Memory B cell (primary cell): Measurements from ENCODE around the gene RFX7.

Source experiments
- ATAC-seq: fragments of 150-1000 bp; cut with Tn5 transposase; 2 replicates; pipeline ENCODE4 v1.10.0; 2021; ENCODE audit warnings: low read depth, mild to moderate bottlenecking, moderate library complexity
- DNase-seq, 2 donors: peaks; one replicate each; pipeline ENCODE4 v3.0.0; 2022; ENCODE audit warnings: low spot score in 2 of 2
- H3K27ac Mint-ChIP-seq: one replicate; pipeline ENCODE4 v1.8.0; 2022; ENCODE audit warnings: mild to moderate bottlenecking, moderate library complexity, mixed read lengths
- H3K27me3 Mint-ChIP-seq: one replicate; pipeline ENCODE4 v1.8.0; 2022; ENCODE audit warnings: mixed read lengths
- H3K36me3 Mint-ChIP-seq: one replicate; pipeline ENCODE4 v1.8.0; 2022; ENCODE audit warnings: mild to moderate bottlenecking, mixed read lengths
- H3K4me1 Mint-ChIP-seq: one replicate; pipeline ENCODE4 v1.8.0; 2022; ENCODE audit warnings: mixed read lengths
- H3K4me3 Mint-ChIP-seq: one replicate; pipeline ENCODE4 v1.8.0; 2022; ENCODE audit warnings: mild to moderate bottlenecking, moderate library complexity, mixed read lengths
- H3K9me3 Mint-ChIP-seq: one replicate; pipeline ENCODE4 v1.8.0; 2022; ENCODE audit warnings: mixed read lengths

Gene RFX7

DNA sequence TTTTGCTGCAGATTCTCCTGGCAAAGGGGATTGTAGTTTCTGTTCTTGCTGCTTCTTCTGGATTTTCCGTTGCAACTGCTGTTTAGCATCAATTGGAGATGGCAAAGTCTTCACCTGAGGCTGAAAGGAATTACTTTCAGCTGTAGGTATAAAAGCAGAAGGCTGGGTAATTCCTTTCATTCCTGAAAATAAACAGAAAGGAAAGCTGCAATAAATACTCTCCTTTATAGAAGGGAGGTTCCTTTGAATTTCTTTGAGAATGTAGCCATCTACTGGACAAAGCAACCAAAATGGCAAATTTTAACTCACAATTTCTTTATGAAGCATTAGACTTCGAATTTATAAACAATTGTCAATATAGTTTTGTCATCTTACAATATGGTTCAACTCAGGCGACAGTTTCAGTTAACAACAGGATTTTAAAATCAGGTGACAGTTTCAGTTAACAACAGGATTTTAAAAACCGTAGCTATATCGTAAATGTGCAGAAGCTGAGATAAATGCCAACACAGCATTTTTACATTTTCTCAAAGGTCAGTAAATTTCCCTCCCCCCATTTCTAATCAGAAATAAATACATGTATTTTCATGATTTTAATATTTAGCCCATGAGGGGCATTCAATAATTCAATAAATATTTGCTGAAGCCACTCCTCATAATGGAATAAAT lies 145.3 kb downstream of the RFX7 start:
- no peaks in the 10 kb centered on the region for H3K4me1 Mint-ChIP-seq
- H3K27me3 Mint-ChIP-seq: no peaks in the 10 kb centered on the region
- ATAC-seq (no peak), DNase-seq (no peak)
- H3K4me3 Mint-ChIP-seq: no peak overlapping the region
- H3K9me3 Mint-ChIP-seq: no peaks in the 10 kb centered on the region
- peaks cover 45% of the 10 kb centered on the region for H3K36me3 Mint-ChIP-seq
- H3K27ac Mint-ChIP-seq: no peak overlapping the region

DNA sequence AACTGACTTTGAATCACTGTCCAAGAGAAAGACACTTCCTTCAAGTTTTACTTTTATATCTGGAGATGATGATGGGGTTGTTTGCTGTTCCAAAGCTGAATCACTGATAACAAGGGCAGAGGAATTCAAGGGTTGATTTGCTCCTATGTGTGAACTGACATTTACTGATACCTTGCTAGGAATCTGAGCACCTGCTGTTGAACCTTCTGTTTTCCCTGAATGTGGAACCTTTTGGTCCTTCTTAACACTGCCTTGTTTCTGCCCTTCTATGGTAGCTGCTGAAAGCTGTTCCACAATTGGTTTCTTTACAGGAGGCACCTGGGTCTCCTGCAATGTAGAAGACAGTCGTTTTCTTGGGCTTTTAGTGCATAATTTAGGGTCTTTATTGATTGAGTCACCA lies 148.3 kb downstream of the RFX7 start:
- no peaks in the 10 kb centered on the region for H3K27me3 Mint-ChIP-seq
- H3K36me3 Mint-ChIP-seq: peaks cover 47% of the 10 kb centered on the region
- peaks cover 2% of the 10 kb centered on the region for H3K4me1 Mint-ChIP-seq
- ATAC-seq (no peak), DNase-seq (no peak)
- no peak overlapping the region for H3K4me3 Mint-ChIP-seq
- no peak overlapping the region for H3K27ac Mint-ChIP-seq
- no peaks in the 10 kb centered on the region for H3K9me3 Mint-ChIP-seq

DNA sequence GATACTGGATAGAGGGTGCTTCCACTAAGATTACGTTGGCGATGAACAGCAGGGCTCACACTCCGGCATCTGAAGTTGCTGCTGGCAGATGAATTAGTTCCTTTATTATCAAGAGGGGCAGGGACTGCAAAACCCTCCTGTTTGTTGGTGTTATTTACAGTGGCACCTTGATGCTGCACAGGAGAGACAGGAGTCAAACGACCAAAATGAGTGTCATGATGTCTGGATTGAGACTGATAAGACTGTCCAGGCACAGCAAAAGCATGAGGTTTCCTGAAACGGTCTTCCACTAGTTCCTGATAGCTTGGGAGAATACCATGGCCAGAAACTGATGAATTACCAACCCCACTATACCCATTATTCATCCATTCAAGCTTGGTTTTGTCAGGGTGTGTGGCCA lies 149.5 kb downstream of the RFX7 start:
- Mint-ChIP-seq H3K36me3 (peaks cover 43% of the 10 kb centered on the region), H3K9me3 (peaks cover 1% of the 10 kb centered on the region), H3K27me3 (no peaks in the 10 kb centered on the region), H3K4me1 (peaks cover 2% of the 10 kb centered on the region), H3K27ac (no peak overlapping the region), H3K4me3 (no peak overlapping the region)
- ATAC-seq (no peak), DNase-seq (no peak)

DNA sequence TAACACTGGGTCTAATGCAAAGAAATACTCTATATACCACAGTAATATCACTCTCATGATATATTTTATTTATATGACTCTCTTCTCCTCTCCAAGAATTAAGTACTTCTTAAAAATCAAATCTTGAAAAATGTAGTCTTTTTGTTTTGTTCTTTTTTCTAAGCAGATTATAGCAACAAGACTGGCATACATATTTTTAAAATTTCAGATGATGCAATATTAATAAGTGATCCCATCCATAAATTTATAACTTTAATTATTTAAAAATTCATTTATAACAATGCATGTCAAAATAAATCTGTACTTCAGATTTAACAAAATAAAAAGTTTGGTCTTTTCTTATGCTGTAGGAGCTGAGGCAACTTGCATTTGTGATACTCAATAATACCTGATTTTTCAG lies 155.3 kb downstream of the RFX7 start:
- no peak for ATAC-seq
- Mint-ChIP-seq H3K9me3 (peaks cover 1% of the 10 kb centered on the region), H3K27ac (no peak overlapping the region), H3K4me3 (no peak overlapping the region), H3K4me1 (peaks cover 2% of the 10 kb centered on the region), H3K27me3 (no peaks in the 10 kb centered on the region), H3K36me3 (peaks cover 4% of the 10 kb centered on the region)
- no peak for DNase-seq

DNA sequence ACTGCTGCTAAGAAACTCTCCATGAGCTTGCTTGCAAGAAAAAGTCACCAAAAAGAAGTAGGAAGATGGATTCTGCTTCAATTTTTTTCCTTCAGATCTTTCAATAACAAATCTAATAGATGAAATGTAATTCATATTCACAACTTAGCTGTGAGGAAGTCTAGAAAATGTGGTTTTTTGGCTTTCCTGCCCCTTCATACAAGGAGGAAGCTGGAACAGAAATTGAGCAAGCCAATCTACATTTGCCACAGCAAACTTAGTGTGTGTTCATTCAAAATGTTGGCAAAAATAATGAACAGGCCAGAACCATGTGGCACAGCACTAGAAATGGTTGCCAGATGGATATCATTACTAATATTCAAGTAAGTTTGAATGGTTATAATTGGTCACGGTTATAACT lies 157.1 kb downstream of the RFX7 start:
- Mint-ChIP-seq H3K27me3 (no peaks in the 10 kb centered on the region), H3K4me3 (no peak overlapping the region)

DNA sequence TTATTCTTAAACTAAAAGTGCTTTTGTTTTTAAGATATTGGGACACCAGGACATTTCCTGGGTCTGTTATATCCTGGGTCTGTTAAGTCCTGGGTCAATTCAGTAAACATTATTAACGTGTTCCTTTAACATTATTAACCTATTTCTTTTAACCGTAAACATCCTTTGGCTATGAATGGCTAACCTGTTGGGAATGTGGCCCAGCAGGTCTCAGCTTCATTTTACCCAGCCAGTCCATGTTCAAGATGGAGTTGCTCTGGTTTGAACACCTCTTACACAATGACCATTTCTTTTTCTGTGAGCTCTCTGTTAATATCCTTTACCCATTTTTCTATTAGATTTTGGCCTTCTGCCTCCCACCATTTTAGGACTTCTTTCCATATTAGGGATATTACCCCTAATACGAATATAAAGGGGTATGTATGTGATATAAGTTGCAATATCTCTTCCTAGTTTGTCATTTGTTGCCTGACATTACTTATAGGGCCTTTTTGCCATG lies 161.4 kb downstream of the RFX7 start:
- Mint-ChIP-seq H3K36me3 (no peaks in the 10 kb centered on the region), H3K27me3 (peaks cover 1% of the 10 kb centered on the region), H3K27ac (no peak overlapping the region), H3K4me3 (no peak overlapping the region), H3K9me3 (peaks cover 1% of the 10 kb centered on the region), H3K4me1 (peaks cover 3% of the 10 kb centered on the region)
- DNase-seq: no peak
- ATAC-seq: no peak

More for the DNA sequence above, 157.1 kb downstream of the RFX7 start:
- ATAC-seq (no peak), DNase-seq (no peak)
- Mint-ChIP-seq H3K4me1 (peaks cover 3% of the 10 kb centered on the region), H3K9me3 (peaks cover 1% of the 10 kb centered on the region), H3K36me3 (peaks cover 2% of the 10 kb centered on the region), H3K27ac (no peak overlapping the region)

DNA sequence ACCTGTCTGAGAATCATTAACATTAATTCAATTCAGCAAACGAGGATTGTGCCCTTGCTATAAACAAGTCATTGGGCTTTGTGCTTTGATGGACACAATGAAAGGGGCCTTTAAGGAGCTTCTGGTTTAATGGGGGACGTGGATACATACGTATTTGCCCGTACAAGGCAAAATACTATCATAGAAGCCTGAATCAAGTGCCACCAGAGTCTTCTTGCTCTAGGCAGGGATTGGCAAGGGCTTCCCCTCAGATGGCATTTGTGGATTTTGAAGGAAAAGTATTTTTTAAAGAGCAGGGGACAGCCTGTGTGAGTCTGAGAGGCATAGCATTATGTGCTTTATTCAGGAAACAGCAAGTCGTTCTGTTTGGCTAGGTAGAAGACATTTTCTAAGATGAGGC lies 166.6 kb downstream of the RFX7 start:
- Mint-ChIP-seq H3K27me3 (peaks cover 1% of the 10 kb centered on the region), H3K27ac (no peak overlapping the region), H3K9me3 (peaks cover 1% of the 10 kb centered on the region), H3K36me3 (no peaks in the 10 kb centered on the region), H3K4me3 (no peak overlapping the region), H3K4me1 (peaks cover 3% of the 10 kb centered on the region)
- DNase-seq (no peak), ATAC-seq (no peak)

DNA sequence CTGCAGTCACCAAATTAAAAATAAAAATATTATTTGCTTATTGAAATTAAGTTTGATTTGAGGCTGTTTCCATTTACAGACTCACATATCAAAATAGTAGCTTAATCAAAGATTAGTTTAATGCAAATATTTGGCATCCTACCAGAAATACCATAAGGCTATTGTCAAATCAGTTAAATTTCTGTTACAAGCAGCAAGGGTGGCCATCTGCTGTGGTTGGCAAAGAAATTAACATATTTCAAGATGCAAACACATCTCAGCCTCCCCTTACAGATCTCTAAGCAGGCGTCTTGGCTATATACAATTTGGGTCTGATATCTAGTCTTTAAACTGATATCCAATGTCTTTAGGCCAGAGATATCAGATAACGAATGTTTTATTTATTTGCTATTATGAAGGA lies 167.0 kb downstream of the RFX7 start:
- Mint-ChIP-seq H3K27ac (no peak overlapping the region), H3K9me3 (peaks cover 1% of the 10 kb centered on the region), H3K27me3 (peaks cover 3% of the 10 kb centered on the region), H3K36me3 (no peaks in the 10 kb centered on the region), H3K4me3 (no peak overlapping the region), H3K4me1 (no peaks in the 10 kb centered on the region)
- ATAC-seq (no peak), DNase-seq (no peak)

DNA sequence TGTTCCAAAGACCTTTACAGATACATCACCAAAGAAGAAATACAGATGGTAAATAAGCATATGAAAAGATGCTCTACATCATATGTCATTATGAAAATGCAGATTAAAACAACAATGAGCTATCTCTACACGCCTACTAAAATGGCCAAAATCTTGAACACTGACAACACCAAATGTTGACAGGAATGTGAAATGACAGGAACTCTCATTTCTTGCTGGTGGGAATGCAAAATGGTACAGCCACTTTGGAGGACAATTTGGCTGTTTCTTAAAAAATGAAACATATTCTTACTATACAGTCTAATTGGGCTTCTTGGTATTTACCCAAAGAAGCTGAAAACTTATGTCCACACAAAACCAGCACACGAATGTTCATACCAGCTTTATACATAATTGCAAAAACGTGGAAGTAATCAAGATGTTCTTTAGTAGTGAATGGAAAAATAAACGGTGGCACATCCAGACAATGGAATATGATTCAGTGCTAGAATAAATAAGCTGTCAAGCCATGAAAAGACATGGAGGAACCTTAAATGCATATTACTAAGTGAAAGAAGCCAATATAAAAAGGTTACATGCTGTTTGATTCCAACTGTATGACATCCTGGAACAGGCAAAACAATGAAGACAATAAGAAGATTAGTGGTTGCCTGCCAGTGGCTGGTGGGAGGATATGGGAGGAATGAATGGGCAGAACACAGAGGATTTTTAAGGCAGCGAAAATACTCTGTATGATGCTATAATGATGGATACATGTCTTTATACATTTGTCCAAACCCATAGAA lies 169.0 kb downstream of the RFX7 start:
- no peak for DNase-seq
- Mint-ChIP-seq H3K27me3 (peaks cover 6% of the 10 kb centered on the region), H3K27ac (no peak overlapping the region), H3K36me3 (no peaks in the 10 kb centered on the region), H3K9me3 (peaks cover under 1% of the 10 kb centered on the region), H3K4me3 (no peak overlapping the region), H3K4me1 (no peaks in the 10 kb centered on the region)
- no peak for ATAC-seq

DNA sequence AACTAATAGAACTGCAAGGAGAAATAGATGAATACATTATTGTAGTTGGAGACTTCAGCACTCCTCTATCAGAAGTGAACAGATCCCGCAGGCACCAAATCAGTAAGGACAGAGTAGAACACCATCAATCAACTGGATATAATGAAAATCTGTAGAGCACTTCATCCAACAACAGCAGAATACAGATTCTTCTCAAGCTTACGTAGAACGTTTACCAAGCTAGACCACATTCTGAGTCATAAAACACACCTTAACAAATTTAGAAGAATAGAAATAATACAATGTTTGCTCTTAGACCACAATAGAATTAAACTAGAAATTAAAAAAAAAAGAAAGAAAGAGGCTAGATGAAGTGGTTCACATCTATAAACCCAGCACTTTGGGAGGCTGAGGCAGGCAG lies 179.5 kb downstream of the RFX7 start:
- no peak for ATAC-seq
- no peak for DNase-seq
- H3K27me3 Mint-ChIP-seq: peaks cover 2% of the 10 kb centered on the region
- H3K4me1 Mint-ChIP-seq: no peaks in the 10 kb centered on the region
- H3K4me3 Mint-ChIP-seq: no peak overlapping the region
- H3K27ac Mint-ChIP-seq: no peak overlapping the region
- peaks cover 4% of the 10 kb centered on the region for H3K36me3 Mint-ChIP-seq
- H3K9me3 Mint-ChIP-seq: peaks cover 5% of the 10 kb centered on the region

DNA sequence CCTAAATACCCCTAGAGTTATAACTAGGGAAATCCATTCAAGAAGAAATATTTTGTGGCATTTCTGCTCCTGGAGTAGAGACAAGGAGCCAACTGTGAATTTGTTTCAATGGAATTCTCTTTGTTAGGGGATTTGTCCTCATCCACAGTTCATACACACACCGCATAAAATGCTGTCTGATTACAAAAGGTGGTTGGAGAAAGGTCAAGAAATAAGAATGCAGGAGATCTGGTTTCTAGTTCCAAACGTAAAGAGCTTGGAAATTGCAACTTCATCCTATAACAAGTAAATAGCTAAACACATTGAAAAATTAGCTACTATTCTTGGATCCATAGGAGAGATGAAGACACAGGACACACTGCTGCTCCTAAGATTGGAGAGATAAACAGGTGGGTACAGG lies 184.0 kb downstream of the RFX7 start:
- Mint-ChIP-seq H3K4me3 (no peak overlapping the region), H3K9me3 (peaks cover 5% of the 10 kb centered on the region), H3K4me1 (no peaks in the 10 kb centered on the region), H3K27ac (no peak overlapping the region), H3K36me3 (peaks cover 4% of the 10 kb centered on the region), H3K27me3 (peaks cover 2% of the 10 kb centered on the region)
- no peak for DNase-seq
- no peak for ATAC-seq

DNA sequence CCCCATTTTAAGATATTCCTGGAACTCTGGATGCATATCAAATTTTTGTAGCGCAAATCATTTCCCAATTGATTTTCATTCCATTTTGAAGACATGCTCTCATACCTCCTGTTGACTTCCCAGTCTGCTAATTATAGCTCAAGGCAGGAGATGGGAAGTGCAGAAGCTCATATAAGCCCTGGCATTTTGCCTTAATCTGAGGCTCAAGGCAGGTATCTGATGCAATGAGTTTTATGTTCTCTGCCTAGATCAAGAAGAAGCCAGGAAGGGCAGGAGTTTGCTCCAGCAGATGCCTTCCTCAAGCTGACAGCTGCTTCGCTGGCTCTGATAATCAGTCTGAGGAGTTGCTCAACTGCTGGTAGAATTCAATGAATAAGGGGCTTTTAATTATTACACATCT lies 184.7 kb downstream of the RFX7 start:
- peaks cover 5% of the 10 kb centered on the region for H3K9me3 Mint-ChIP-seq
- no peak overlapping the region for H3K27ac Mint-ChIP-seq
- H3K36me3 Mint-ChIP-seq: peaks cover 4% of the 10 kb centered on the region
- peaks cover 2% of the 10 kb centered on the region for H3K27me3 Mint-ChIP-seq
- ATAC-seq (no peak), DNase-seq (no peak)
- H3K4me1 Mint-ChIP-seq: no peaks in the 10 kb centered on the region
- H3K4me3 Mint-ChIP-seq: no peak overlapping the region

DNA sequence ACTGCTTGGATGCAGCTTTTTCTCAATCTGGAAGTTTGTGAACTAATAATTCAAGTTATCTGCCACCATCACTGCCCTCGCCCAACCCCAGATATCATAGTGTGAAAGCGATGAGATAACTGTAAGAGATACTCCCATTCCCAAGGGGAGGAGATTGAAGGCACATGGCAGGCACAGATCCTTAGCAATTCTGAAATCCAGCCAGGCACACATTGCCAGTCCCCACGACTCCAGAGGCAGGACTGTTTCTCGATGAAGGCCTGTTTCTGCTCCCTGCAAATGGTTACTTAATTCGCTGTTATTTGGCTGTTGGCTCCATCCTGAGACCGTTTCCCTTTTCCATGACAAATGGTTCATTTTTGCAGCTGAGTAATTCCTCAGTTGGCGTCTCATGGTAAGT lies 187.1 kb downstream of the RFX7 start:
- peaks cover 3% of the 10 kb centered on the region for H3K9me3 Mint-ChIP-seq
- H3K4me1 Mint-ChIP-seq: peaks cover 2% of the 10 kb centered on the region
- H3K4me3 Mint-ChIP-seq: no peak overlapping the region
- ATAC-seq: no peak
- no peak for DNase-seq
- peaks cover 2% of the 10 kb centered on the region for H3K36me3 Mint-ChIP-seq
- H3K27ac Mint-ChIP-seq: no peak overlapping the region
- peaks cover 2% of the 10 kb centered on the region for H3K27me3 Mint-ChIP-seq

DNA sequence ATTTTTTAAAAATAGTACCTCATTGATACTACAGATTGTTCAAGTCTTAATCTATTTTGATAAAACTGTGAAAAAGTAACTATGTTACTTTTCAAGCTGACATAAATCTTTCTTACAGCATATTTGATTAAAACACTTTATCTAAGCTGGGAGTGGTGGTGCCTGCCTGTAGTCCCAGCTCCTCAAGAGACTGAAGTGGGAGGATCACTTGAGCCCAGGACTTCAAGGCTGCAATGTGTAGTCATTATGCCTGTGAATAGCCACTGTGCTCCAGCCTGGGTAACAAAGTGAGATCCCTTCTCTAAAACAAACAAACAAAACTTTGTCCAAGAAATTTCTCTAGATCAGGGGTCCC lies 190.7 kb downstream of the RFX7 start:
- no peak overlapping the region for H3K4me3 Mint-ChIP-seq
- H3K36me3 Mint-ChIP-seq: no peaks in the 10 kb centered on the region

More for the DNA sequence above, 190.7 kb downstream of the RFX7 start:
- peaks cover 2% of the 10 kb centered on the region for H3K4me1 Mint-ChIP-seq
- ATAC-seq (no peak), DNase-seq (no peak)
- peaks cover 2% of the 10 kb centered on the region for H3K27me3 Mint-ChIP-seq
- H3K27ac Mint-ChIP-seq: no peak overlapping the region
- no peaks in the 10 kb centered on the region for H3K9me3 Mint-ChIP-seq
